ENCODE data around the gene SPACA7. TPM values are rescaled to one million over a fixed set of nuclear protein-coding genes. Genes with fewer than 3 reads are reported as not detected.

The SPACA7 gene
- total and polyA plus RNA-seq, 7 donors, result not detected

- WGBS, 3 donors, result 60 to 69% (median 62%) methylated on average over 10 of the region's 10 CpGs
Measured at GRCh38 chr13:112347986-112348385, 28.2 kb upstream of the SPACA7 start.

GRCh38 chr13:112348642-112349345, 27.4 kb upstream of the SPACA7 start:
- peaks cover 0 to 42% (median 6%) of the 10 kb centered on the region in 3 donors for H3K27me3 ChIP-seq (ENCODE audit: insufficient read depth in 3 of 3, low read length in 2 of 3)
- WGBS, 3 donors, result 76 to 81% (median 77%) methylated on average over 12 of the region's 12 CpGs

More at GRCh38 chr13:112347986-112348385, 28.2 kb upstream of the SPACA7 start:
- no peak for ATAC-seq
- Histone ChIP-seq H3K27me3 (ENCODE audit: insufficient read depth in 3 of 3, low read length in 2 of 3) (peaks cover 0 to 49% (median 8%) of the 10 kb centered on the region in 3 donors), H3K27ac (no peak overlapping the region), H3K4me3 (no peak overlapping the region), H3K9me3 (no peaks in the 10 kb centered on the region), H3K4me1 (no peaks in the 10 kb centered on the region), H3K36me3 (ENCODE audit: insufficient read depth in 1 of 2, low read depth in 1 of 2) (no peaks in the 10 kb centered on the region)
- TF ChIP-seq CTCF (IDR thresholded peaks at IDR 0.05), result no peak
- DNase-seq, result no peak
- intact Hi-C loops (cut with DNase I), result no loop called here

GRCh38 chr13:112349681-112350080, 26.5 kb upstream of the SPACA7 start:
- Histone ChIP-seq H3K4me3 (no peak overlapping the region), H3K27me3 (ENCODE audit: insufficient read depth in 3 of 3, low read length in 2 of 3) (peaks cover 0 to 35% (median 6%) of the 10 kb centered on the region in 3 donors), H3K36me3 (ENCODE audit: insufficient read depth in 1 of 2, low read depth in 1 of 2) (no peaks in the 10 kb centered on the region), H3K9me3 (no peaks in the 10 kb centered on the region), H3K4me1 (no peaks in the 10 kb centered on the region), H3K27ac (no peak overlapping the region)
- DNase-seq, result no peak
- WGBS, 3 donors, result 73 to 74% (median 74%) methylated on average over 13 of the region's 13 CpGs
- intact Hi-C loops (cut with DNase I), result no loop called here
- ATAC-seq, result no peak
- no peak for TF ChIP-seq CTCF (IDR thresholded peaks at IDR 0.05)

More at GRCh38 chr13:112348642-112349345, 27.4 kb upstream of the SPACA7 start:
- H3K36me3 ChIP-seq (ENCODE audit: insufficient read depth in 1 of 2, low read depth in 1 of 2), result no peaks in the 10 kb centered on the region
- intact Hi-C loops (cut with DNase I), result no loop called here
- no peak for TF ChIP-seq CTCF (IDR thresholded peaks at IDR 0.05)
- H3K9me3 ChIP-seq, result no peaks in the 10 kb centered on the region
- DNase-seq, result no peak
- no peaks in the 10 kb centered on the region for H3K4me1 ChIP-seq
- H3K4me3 ChIP-seq, result no peak overlapping the region
- ATAC-seq, result no peak
- H3K27ac ChIP-seq, result no peak overlapping the region

- no peaks in the 10 kb centered on the region for H3K36me3 ChIP-seq (ENCODE audit: insufficient read depth in 1 of 2, low read depth in 1 of 2)
- intact Hi-C loops (cut with DNase I), result no loop called here
- H3K27me3 ChIP-seq (ENCODE audit: insufficient read depth in 3 of 3, low read length in 2 of 3), result peaks cover 0 to 30% (median 6%) of the 10 kb centered on the region in 3 donors
- TF ChIP-seq CTCF (IDR thresholded peaks at IDR 0.05), result no peak
- H3K4me3 ChIP-seq, result no peak overlapping the region
- H3K4me1 ChIP-seq, result no peaks in the 10 kb centered on the region
- no peaks in the 10 kb centered on the region for H3K9me3 ChIP-seq
- 59 to 85% (median 76%) methylated on average over 8 to 11 of the region's 11 CpGs for WGBS, 3 donors
- H3K27ac ChIP-seq, result no peak overlapping the region
- no peak for DNase-seq
- ATAC-seq, result no peak
Measured at GRCh38 chr13:112350300-112350699, 25.9 kb upstream of the SPACA7 start.

Data from psoas muscle (tissue), 8 donors.